ENCODE measurements around the gene IFNA10.

DNA sequence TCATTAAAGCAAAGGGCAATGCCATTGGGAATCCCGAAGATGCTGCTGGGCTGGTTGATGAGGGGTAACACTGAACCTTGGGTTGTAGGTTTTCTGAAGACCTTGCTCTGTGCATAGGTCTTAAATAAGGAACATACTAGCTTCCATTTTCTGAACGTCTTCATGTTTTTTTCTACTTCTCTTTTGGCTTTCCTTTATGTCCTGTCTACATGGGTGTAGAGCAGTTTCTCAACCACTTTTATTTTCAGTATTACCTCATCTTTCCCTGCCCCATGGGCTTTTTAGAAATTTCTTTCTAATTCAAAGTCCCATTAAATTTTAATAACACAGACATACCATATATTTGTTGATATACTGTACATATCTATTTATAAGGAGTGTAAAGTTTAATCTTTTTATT, 33.0 kb upstream of the IFNA10 start, which contains the start of gene IFNA14:
- TF ChIP-seq, protein P1, sequence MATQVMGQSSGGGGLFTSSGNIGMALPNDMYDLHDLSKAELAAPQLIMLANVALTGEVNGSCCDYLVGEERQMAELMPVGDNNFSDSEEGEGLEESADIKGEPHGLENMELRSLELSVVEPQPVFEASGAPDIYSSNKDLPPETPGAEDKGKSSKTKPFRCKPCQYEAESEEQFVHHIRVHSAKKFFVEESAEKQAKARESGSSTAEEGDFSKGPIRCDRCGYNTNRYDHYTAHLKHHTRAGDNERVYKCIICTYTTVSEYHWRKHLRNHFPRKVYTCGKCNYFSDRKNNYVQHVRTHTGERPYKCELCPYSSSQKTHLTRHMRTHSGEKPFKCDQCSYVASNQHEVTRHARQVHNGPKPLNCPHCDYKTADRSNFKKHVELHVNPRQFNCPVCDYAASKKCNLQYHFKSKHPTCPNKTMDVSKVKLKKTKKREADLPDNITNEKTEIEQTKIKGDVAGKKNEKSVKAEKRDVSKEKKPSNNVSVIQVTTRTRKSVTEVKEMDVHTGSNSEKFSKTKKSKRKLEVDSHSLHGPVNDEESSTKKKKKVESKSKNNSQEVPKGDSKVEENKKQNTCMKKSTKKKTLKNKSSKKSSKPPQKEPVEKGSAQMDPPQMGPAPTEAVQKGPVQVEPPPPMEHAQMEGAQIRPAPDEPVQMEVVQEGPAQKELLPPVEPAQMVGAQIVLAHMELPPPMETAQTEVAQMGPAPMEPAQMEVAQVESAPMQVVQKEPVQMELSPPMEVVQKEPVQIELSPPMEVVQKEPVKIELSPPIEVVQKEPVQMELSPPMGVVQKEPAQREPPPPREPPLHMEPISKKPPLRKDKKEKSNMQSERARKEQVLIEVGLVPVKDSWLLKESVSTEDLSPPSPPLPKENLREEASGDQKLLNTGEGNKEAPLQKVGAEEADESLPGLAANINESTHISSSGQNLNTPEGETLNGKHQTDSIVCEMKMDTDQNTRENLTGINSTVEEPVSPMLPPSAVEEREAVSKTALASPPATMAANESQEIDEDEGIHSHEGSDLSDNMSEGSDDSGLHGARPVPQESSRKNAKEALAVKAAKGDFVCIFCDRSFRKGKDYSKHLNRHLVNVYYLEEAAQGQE (IDR thresholded peaks at IDR 0.05; ENCODE audit: low read depth), result no peak
- no peak for TF ChIP-seq RAD21 (IDR thresholded peaks at IDR 0.05; ENCODE audit: low read depth)

All from Ishikawa (cell line).